K562 (cell line): ENCODE data around the gene EML2. TPM values are rescaled to one million over a fixed set of nuclear protein-coding genes. Genes with fewer than 3 reads are reported as not detected.

Experiments used
- BMI1 ChIP-seq: fragments of 150-350 bp; IDR thresholded peaks from 2 replicates; pipeline ENCODE4 v1.6.1; 2014; ENCODE audit warnings: low read length
- BRCA1 ChIP-seq, 2 experiments: fragments of 450-650 bp in 1 of 2; sonication (generic) in 1 of 2; formaldehyde crosslinking in 1 of 2; IDR thresholded peaks; 2 replicates each; pipeline versions ENCODE4 v1.5.0 to v1.6.1; 2017 to 2020; ENCODE audit warnings: mild to moderate bottlenecking in 1 of 2, missing genetic modification reagents in 1 of 2
- CHD1 ChIP-seq: fragments of 200-600 bp; sonication (generic); IDR thresholded peaks from one replicate; pipeline ENCODE4 v1.6.1; 2012; ENCODE audit warnings: mild to moderate bottlenecking, moderate library complexity, low read length, inconsistent platforms
- CHD4 ChIP-seq: fragments of 200-600 bp; sonication (generic); IDR thresholded peaks from 3 replicates; pipeline ENCODE4 v1.6.1; 2012; ENCODE audit warnings: low read depth, mild to moderate bottlenecking, mixed read lengths, low read length, inconsistent platforms; ENCODE audit not compliant: insufficient read depth, insufficient replicate concordance, poor library complexity, severe bottlenecking
- FOXJ2 ChIP-seq: fragments of 200-800 bp; sonication (Bioruptor generic); IDR thresholded peaks from 2 replicates; pipeline ENCODE4 v1.6.1; 2016; ENCODE audit warnings: missing genetic modification characterization, missing compliant biosample characterization
- ILF3 ChIP-seq: fragments of 450-650 bp; IDR thresholded peaks from 2 replicates; pipeline ENCODE4 v1.6.1; 2018; ENCODE audit warnings: antibody characterized with exemption, mild to moderate bottlenecking, moderate library complexity, borderline replicate concordance
- IRF1 ChIP-seq: sonication (generic); formaldehyde crosslinking; IDR thresholded peaks from 2 replicates; pipeline ENCODE4 v1.8.0; 2022; ENCODE audit warnings: missing genetic modification reagents, mild to moderate bottlenecking, borderline replicate concordance
- KLF6 ChIP-seq: fragments of 250-450 bp; sonication (Bioruptor Pico); IDR thresholded peaks from 2 replicates; pipeline ENCODE4 v1.4.0; 2020; ENCODE audit warnings: mild to moderate bottlenecking, moderate library complexity, borderline replicate concordance
- NKRF ChIP-seq: fragments of 450-650 bp; IDR thresholded peaks from 2 replicates; pipeline ENCODE4 v1.6.1; 2016; ENCODE audit warnings: borderline replicate concordance
- SIN3A ChIP-seq, 2 experiments: fragments of 150-350 bp in 1 of 2; IDR thresholded peaks; 2 replicates each; pipeline ENCODE4 v1.6.1; 2011 to 2016; ENCODE audit warnings: borderline replicate concordance in 2 of 2, low read depth in 2 of 2, low read length in 2 of 2, mild to moderate bottlenecking in 2 of 2, moderate library complexity in 2 of 2; ENCODE audit not compliant: control insufficient read depth in 1 of 2
- TFAP4 ChIP-seq: sonication (generic); formaldehyde crosslinking; IDR thresholded peaks from 2 replicates; pipeline ENCODE4 v1.8.0; 2022; ENCODE audit warnings: missing genetic modification reagents, mild to moderate bottlenecking, moderate library complexity, borderline replicate concordance
- ZNF668 ChIP-seq: fragments of 250-450 bp; sonication (Bioruptor Pico); IDR thresholded peaks from 2 replicates; pipeline ENCODE4 v1.8.0; 2022; ENCODE audit warnings: mild to moderate bottlenecking, inconsistent platforms
- polyA plus RNA-seq, 8 experiments: library from polyadenylated mRNA; depleted of rRNA in 4 of 8; stranded (reverse) in 5 of 8; unstranded in 3 of 8; fragments of >200 nt; fragmentation: Nextera tagmentation in 2 of 8; fragmentation: Illumina TruSeq in 1 of 8; extraction: Ambion mirVana in 2 of 8; extraction: Trizol in 1 of 8; gene quantifications; 2 replicates each; pipeline versions ENCODE4 v1.2.1 to v1.2.3, GENCODE V29; 2011 to 2014; ENCODE audit warnings: inconsistent platforms in 1 of 8, missing spikeins in 1 of 8
- total RNA-seq, 7 experiments: library from RNA; depleted of rRNA in 6 of 7; stranded (reverse); fragments of >200 nt in 6 of 7; fragmentation: Illumina TruSeq in 2 of 7; extraction: Trizol in 2 of 7; gene quantifications; 2 replicates each; pipeline versions ENCODE4 v1.2.1 to v1.2.3, GENCODE V29; 2011 to 2021; ENCODE audit warnings: low replicate concordance in 1 of 7

EML2 gene
- total and polyA plus RNA-seq, 9 of the 15 experiments (the other 6 are each of a cell fraction or from before 2014, with no cell fraction given): 2.6 to 69.6 (median 24.8) TPM

- 0 out of 4 replicates have a peak, but pooled peaks of 1 of the 2 experiments have one; percentile 26 for TF ChIP-seq SIN3A (IDR thresholded peaks at IDR 0.05; ENCODE audit: borderline replicate concordance in 2 of 2, control insufficient read depth in 1 of 2, low read depth in 2 of 2, low read length in 2 of 2)
- no peak for TF ChIP-seq IRF1 (CRISPR knock-in tag)
- TF ChIP-seq TFAP4: no peak
- peak; percentile 70 for TF ChIP-seq CHD4
- TF ChIP-seq CHD1: no peak
- no peak for TF ChIP-seq FOXJ2 (tag)
- no peak for TF ChIP-seq BRCA1 (IDR thresholded peaks at IDR 0.05)
- TF ChIP-seq BRCA1 (CRISPR knock-in tag; IDR thresholded peaks at IDR 0.05): no peak
- no peak for TF ChIP-seq ZNF668 (CRISPR knock-in tag)
- no peak for TF ChIP-seq ILF3
- TF ChIP-seq BMI1: no peak
- TF ChIP-seq NKRF: peak; percentile 48; the same call in 1 of the 2 replicates
- no peak for TF ChIP-seq KLF6 (CRISPR knock-in tag)
These were observed 7.1 kb upstream of the EML2 start (continued) for GRCh38 chr19:45646345-45646698.
